Measurements from ENCODE around the gene COPS6.

The COPS6 gene

GRCh38 chr7:100085515-100085914 lies 3.3 kb upstream of the COPS6 start:
- H3K27ac Mint-ChIP-seq (ENCODE audit: low read depth), result no peak overlapping the region
- H3K9me3 Mint-ChIP-seq, result no peaks in the 10 kb centered on the region
- no peaks in the 10 kb centered on the region for H3K27me3 Mint-ChIP-seq
- ATAC-seq (replicated peaks; ENCODE audit: extremely low read depth, poor library complexity, severe bottlenecking) (no peak), DNase-seq (ENCODE audit: low spot score in 2 of 2) (no peak)
- H3K4me1 Mint-ChIP-seq, result peaks cover 31% of the 10 kb centered on the region
- no peak overlapping the region for H3K4me3 Mint-ChIP-seq
- peaks cover 23% of the 10 kb centered on the region for H3K36me3 Mint-ChIP-seq (ENCODE audit: insufficient read depth)

- no peak overlapping the region for H3K27ac Mint-ChIP-seq (ENCODE audit: low read depth)
- no peaks in the 10 kb centered on the region for H3K27me3 Mint-ChIP-seq
- no peaks in the 10 kb centered on the region for H3K9me3 Mint-ChIP-seq
- H3K36me3 Mint-ChIP-seq (ENCODE audit: insufficient read depth), result peaks cover 29% of the 10 kb centered on the region
- peaks cover 19% of the 10 kb centered on the region for H3K4me1 Mint-ChIP-seq
- H3K4me3 Mint-ChIP-seq, result no peak overlapping the region
- DNase-seq (ENCODE audit: low spot score in 2 of 2), result no peak
- ATAC-seq (replicated peaks; ENCODE audit: extremely low read depth, poor library complexity, severe bottlenecking), result no peak
Measured at GRCh38 chr7:100087055-100087750, 1.6 kb upstream of the COPS6 start.

DNA sequence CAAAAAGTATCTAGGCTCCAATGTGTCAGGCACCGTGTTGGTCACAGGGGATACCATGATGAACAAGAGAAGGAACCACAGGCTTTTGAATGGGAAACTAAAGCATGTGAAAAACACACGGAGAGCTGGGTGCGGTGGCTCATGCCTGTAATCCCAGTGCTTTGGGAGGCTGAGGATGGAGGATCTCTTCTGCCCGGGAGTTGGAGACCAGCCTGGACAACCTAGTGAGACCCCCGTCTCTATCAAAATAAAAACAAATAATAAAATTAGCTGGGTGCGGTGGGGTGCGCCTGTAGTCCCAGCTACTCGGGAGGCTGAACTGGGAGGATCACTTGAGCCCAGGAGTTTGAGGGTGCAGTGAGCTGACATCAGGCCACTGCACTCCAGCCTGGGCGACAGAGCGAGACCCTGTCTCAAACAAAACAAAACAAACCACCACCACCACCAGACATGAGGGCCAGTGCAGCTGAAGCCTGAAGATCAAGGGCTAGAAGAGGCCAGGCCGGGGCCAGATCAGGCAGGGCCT lies 611 bp upstream of the COPS6 start:
- DNase-seq (ENCODE audit: low spot score in 2 of 2) (no peak), ATAC-seq (replicated peaks; ENCODE audit: extremely low read depth, poor library complexity, severe bottlenecking) (no peak)
- Mint-ChIP-seq H3K4me1 (peaks cover 9% of the 10 kb centered on the region), H3K4me3 (peak overlapping the region; percentile 84), H3K9me3 (no peaks in the 10 kb centered on the region), H3K27ac (ENCODE audit: low read depth) (peak overlapping the region; percentile 78), H3K36me3 (ENCODE audit: insufficient read depth) (peaks cover 34% of the 10 kb centered on the region), H3K27me3 (no peaks in the 10 kb centered on the region)

DNA sequence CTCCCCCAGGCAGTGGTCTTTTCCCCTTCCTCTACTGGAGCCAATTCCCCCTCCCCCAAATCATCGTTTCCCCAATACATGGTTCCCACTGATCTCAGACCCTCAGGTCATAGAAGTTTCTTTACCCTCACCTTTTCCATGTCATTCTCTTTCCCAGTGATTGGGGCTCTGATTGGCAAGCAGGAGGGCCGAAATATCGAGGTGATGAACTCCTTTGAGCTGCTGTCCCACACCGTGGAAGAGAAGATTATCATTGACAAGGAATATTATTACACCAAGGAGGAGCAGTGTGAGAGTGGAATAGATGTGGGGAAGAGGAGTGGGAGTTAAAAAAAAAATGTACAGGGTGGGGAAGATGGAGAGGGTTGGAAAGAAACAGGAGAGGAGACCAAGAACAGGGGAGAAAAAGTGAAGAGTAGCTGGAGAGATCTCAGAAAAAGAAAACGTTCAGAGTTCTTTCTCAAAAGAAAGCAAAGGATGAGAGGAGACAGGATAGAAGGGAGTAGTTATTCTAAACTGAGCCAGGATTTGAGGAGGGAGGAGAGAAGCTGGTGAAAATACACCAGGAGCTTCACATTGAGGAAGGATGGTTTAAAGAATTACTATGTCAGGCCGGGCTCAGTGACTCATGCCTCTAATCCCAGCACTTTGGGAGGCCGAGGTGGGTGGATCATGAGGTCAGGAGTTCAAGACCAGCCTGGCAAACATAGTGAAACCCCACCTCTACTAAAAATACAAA lies 858 bp downstream of the COPS6 start:
- ATAC-seq (replicated peaks; ENCODE audit: extremely low read depth, poor library complexity, severe bottlenecking) (no peak), DNase-seq (ENCODE audit: low spot score in 2 of 2) (no peak)
- peaks cover 44% of the 10 kb centered on the region for H3K36me3 Mint-ChIP-seq (ENCODE audit: insufficient read depth)
- H3K27me3 Mint-ChIP-seq, result no peaks in the 10 kb centered on the region
- peak overlapping the region; percentile 84 for H3K4me3 Mint-ChIP-seq
- H3K4me1 Mint-ChIP-seq, result peaks cover 9% of the 10 kb centered on the region
- H3K27ac Mint-ChIP-seq (ENCODE audit: low read depth), result peak overlapping the region; percentile 78
- H3K9me3 Mint-ChIP-seq, result no peaks in the 10 kb centered on the region

DNA sequence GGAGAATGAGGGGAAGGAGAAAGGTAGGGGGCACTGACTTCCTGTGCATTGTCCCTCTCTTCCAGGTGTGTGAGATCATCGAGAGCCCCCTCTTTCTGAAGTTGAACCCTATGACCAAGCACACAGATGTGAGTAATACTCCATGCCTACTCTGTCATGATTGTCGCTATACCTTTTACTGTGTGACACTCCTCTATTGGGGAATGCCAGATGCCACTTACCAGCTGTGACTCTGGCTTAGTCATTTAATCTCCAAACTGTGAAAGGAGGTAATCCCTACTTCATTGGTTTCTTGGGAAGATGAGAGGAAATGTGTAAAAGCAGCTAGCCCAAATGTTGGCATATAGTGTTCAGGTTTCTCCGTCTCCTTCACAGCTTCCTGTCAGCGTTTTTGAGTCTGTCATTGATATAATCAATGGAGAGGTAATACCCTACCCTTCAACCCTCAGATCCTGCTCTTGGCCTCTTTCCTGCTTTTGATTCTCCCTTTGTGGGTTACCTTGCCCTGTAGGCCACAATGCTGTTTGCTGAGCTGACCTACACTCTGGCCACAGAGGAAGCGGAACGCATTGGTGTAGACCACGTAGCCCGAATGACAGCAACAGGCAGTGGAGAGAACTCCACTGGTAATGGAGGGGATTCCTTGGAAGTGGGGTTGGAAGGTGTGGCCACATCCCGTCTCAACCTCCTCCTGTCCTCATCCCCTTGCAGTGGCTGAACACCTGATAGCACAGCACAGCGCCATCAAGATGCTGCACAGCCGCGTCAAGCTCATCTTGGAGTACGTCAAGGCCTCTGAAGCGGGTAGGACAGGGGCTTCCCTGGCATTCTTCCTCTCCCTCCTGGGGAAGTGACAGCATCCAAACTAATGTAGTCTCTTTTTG lies 2.0 kb downstream of the COPS6 start:
- Mint-ChIP-seq H3K9me3 (no peaks in the 10 kb centered on the region), H3K36me3 (ENCODE audit: insufficient read depth) (peaks cover 51% of the 10 kb centered on the region), H3K4me3 (peak overlapping the region; percentile 23), H3K27me3 (no peaks in the 10 kb centered on the region), H3K27ac (ENCODE audit: low read depth) (no peak overlapping the region), H3K4me1 (peaks cover 9% of the 10 kb centered on the region)
- no peak for ATAC-seq (replicated peaks; ENCODE audit: extremely low read depth, poor library complexity, severe bottlenecking)
- DNase-seq (ENCODE audit: low spot score in 2 of 2), result no peak

GRCh38 chr7:100091411-100092181 lies 2.8 kb downstream of the COPS6 start:
- no peak overlapping the region for H3K27ac Mint-ChIP-seq (ENCODE audit: low read depth)
- no peaks in the 10 kb centered on the region for H3K27me3 Mint-ChIP-seq
- H3K36me3 Mint-ChIP-seq (ENCODE audit: insufficient read depth), result peaks cover 56% of the 10 kb centered on the region
- ATAC-seq (replicated peaks; ENCODE audit: extremely low read depth, poor library complexity, severe bottlenecking), result no peak
- H3K9me3 Mint-ChIP-seq, result no peaks in the 10 kb centered on the region
- peaks cover 9% of the 10 kb centered on the region for H3K4me1 Mint-ChIP-seq
- H3K4me3 Mint-ChIP-seq, result no peak overlapping the region
- no peak for DNase-seq (ENCODE audit: low spot score in 2 of 2)

GRCh38 chr7:100093054-100093453 lies 4.3 kb downstream of the COPS6 start:
- Mint-ChIP-seq H3K9me3 (no peaks in the 10 kb centered on the region), H3K4me3 (no peak overlapping the region), H3K36me3 (ENCODE audit: insufficient read depth) (peaks cover 64% of the 10 kb centered on the region), H3K27ac (ENCODE audit: low read depth) (no peak overlapping the region), H3K27me3 (no peaks in the 10 kb centered on the region), H3K4me1 (peaks cover 18% of the 10 kb centered on the region)
- DNase-seq (ENCODE audit: low spot score in 2 of 2) (no peak), ATAC-seq (replicated peaks; ENCODE audit: extremely low read depth, poor library complexity, severe bottlenecking) (no peak)

DNA sequence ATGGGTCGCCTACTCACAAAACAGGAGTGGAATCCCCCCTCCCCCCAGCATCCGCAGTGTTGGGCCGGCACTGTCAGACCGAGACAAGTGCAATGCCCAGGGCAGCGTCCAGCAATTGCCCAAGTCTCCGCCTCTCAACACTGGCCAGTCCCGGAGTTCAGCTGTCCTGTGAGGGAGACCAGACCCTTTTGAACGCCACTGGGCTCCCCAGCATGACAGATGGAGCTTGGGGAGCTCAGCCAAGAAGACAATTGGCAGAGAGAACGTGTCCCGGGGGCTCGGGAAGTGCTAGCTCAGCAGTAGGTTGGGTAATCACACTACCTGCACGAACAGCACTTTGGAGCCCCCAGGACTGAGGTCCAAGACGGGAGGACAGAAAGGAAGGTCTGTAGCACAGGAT lies 4.7 kb downstream of the COPS6 start:
- H3K4me3 Mint-ChIP-seq, result no peak overlapping the region
- H3K27ac Mint-ChIP-seq (ENCODE audit: low read depth), result no peak overlapping the region

DNA sequence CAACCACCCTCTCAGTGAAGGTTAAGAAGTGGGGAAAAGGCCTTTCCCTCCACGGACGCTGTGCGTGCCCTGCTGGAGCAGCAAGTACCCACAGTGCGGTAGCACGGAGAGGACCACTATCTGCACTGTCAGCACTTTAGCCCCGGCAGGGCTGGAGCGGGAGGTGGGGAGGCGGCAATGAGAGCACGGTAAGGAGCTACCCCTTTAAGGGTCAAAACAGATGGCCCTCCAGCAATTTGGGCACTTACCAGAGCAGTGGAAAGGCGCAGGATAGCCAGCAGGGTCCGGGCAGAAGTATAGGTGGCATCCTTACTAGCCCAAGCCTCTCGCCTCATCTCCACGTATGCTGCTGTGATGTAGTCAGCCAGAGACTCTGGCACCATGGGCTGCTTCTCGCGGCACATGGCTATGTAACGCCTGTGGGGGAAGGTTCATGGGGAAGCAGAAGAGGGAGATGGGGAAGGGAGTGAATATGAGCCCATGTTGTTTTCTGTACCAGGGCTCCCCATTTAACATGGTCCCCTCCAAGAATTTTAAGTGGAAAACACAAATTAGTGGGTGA lies 5.2 kb downstream of the COPS6 start:
- Mint-ChIP-seq H3K9me3 (no peaks in the 10 kb centered on the region), H3K27ac (ENCODE audit: low read depth) (no peak overlapping the region), H3K36me3 (ENCODE audit: insufficient read depth) (peaks cover 67% of the 10 kb centered on the region), H3K27me3 (no peaks in the 10 kb centered on the region), H3K4me1 (peaks cover 28% of the 10 kb centered on the region), H3K4me3 (no peak overlapping the region)
- ATAC-seq (replicated peaks; ENCODE audit: extremely low read depth, poor library complexity, severe bottlenecking), result no peak
- DNase-seq (ENCODE audit: low spot score in 2 of 2), result no peak

More for the DNA sequence above, 4.7 kb downstream of the COPS6 start:
- no peak for ATAC-seq (replicated peaks; ENCODE audit: extremely low read depth, poor library complexity, severe bottlenecking)
- no peaks in the 10 kb centered on the region for H3K27me3 Mint-ChIP-seq
- DNase-seq (ENCODE audit: low spot score in 2 of 2), result no peak
- H3K9me3 Mint-ChIP-seq, result no peaks in the 10 kb centered on the region
- peaks cover 67% of the 10 kb centered on the region for H3K36me3 Mint-ChIP-seq (ENCODE audit: insufficient read depth)
- H3K4me1 Mint-ChIP-seq, result peaks cover 23% of the 10 kb centered on the region

GRCh38 chr7:100095289-100095688 lies 6.5 kb downstream of the COPS6 start:
- DNase-seq (ENCODE audit: low spot score in 2 of 2) (no peak), ATAC-seq (replicated peaks; ENCODE audit: extremely low read depth, poor library complexity, severe bottlenecking) (no peak)
- Mint-ChIP-seq H3K4me1 (peaks cover 32% of the 10 kb centered on the region), H3K9me3 (no peaks in the 10 kb centered on the region), H3K27ac (ENCODE audit: low read depth) (no peak overlapping the region), H3K4me3 (no peak overlapping the region), H3K36me3 (ENCODE audit: insufficient read depth) (peaks cover 69% of the 10 kb centered on the region), H3K27me3 (no peaks in the 10 kb centered on the region)

GRCh38 chr7:100095704-100096103 lies 6.9 kb downstream of the COPS6 start:
- Mint-ChIP-seq H3K4me3 (no peak overlapping the region), H3K27me3 (no peaks in the 10 kb centered on the region), H3K9me3 (no peaks in the 10 kb centered on the region), H3K27ac (ENCODE audit: low read depth) (no peak overlapping the region), H3K4me1 (peaks cover 32% of the 10 kb centered on the region), H3K36me3 (ENCODE audit: insufficient read depth) (peaks cover 73% of the 10 kb centered on the region)
- ATAC-seq (replicated peaks; ENCODE audit: extremely low read depth, poor library complexity, severe bottlenecking) (no peak), DNase-seq (ENCODE audit: low spot score in 2 of 2) (no peak)
